GM12874 (cell line): ENCODE data around the gene JOSD2.

Source experiments
- TF ChIP-seq, protein P1 (sequence below): IDR thresholded peaks from 2 replicates; pipeline ENCODE4 v1.5.1; 2011; ENCODE audit warnings: low read depth, mild to moderate bottlenecking, control low read depth, low read length, moderate library complexity; ENCODE audit not compliant: insufficient read depth

The JOSD2 gene

DNA sequence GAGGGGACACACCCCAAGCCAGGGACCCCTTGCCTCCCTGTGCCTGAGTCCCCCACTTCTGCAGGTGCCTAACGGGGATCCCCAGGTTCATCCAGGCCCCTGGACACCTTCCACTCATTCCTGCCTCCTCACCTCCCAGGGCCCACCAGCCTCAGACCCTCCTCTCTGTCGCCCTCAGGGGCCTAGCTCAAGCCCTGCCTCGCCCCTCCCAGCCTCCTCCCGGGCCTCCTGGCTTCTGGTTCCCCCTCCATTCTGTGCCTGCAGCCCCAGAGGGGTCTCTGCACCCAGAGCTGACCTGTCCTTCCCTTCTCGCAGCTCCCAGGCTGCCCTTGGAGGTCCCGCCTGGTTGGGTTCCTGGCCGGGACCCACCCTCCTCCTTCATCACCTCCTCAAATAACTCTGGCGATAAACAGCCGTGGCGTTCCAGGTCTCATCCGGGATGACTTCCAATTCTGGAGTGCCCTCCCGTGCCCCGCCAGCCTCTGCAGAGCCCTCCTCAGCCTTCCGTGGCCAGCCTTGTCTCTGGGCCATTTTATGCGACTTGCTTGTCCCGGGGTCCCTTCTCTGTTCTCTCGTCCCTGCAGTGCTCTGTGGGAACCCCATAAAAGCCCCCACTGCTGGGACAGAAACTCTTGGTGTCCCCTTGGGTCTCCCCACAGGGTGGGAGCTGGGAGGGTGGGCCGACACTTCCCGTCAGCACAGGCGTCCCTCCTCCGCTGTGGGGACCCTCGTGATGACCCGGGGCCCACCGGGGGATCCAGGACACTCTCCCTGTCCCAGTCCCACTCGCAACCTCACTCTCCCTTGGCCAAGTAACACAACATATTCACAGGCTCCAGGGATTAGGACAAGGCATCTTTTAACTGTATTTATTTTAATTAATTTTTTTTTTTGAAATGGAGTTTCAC, 9.2 kb downstream of the JOSD2 start:
- TF ChIP-seq, protein P1, sequence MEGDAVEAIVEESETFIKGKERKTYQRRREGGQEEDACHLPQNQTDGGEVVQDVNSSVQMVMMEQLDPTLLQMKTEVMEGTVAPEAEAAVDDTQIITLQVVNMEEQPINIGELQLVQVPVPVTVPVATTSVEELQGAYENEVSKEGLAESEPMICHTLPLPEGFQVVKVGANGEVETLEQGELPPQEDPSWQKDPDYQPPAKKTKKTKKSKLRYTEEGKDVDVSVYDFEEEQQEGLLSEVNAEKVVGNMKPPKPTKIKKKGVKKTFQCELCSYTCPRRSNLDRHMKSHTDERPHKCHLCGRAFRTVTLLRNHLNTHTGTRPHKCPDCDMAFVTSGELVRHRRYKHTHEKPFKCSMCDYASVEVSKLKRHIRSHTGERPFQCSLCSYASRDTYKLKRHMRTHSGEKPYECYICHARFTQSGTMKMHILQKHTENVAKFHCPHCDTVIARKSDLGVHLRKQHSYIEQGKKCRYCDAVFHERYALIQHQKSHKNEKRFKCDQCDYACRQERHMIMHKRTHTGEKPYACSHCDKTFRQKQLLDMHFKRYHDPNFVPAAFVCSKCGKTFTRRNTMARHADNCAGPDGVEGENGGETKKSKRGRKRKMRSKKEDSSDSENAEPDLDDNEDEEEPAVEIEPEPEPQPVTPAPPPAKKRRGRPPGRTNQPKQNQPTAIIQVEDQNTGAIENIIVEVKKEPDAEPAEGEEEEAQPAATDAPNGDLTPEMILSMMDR = no peak

DNA sequence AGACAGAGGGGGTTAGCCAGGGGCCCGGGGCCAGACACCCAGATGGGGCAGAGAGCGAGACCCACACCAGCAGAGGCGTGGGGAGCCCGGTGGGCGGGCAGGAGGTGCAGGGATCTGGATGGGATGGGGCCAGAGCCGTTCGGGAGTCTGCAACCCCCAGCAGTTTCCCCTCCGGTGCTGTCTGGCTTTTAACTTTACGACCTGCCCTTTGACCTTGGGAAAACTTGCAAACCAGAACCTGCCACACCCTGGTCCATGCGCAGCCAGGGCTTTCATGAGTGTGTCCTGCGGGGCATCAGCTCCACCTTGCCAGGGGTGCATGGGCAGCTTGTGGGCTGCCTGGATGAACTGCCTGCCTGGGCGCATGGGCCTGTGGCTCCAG, 9.8 kb downstream of the JOSD2 start:
- TF ChIP-seq, protein P1 = no peak

DNA sequence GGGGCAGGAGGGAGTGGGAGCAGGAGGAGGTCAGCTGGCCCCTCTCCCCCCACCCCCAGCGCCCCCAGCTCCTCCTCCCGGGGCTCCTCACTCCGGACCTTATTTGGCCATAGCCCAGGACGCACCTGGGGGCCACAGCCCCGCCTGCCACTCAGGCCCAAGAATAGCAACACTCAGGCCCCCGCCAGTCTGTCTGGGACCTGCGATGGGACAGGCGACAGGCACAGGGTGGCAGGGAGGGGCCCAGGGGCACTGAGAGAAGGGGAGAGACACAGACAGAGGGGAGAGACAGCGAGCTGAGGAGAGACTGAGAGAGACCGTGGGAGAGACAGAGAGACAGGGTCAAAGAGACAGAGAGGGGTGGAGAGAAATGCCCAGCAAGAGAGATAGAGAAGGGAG, 10.2 kb downstream of the JOSD2 start:
- TF ChIP-seq, protein P1 = no peak

DNA sequence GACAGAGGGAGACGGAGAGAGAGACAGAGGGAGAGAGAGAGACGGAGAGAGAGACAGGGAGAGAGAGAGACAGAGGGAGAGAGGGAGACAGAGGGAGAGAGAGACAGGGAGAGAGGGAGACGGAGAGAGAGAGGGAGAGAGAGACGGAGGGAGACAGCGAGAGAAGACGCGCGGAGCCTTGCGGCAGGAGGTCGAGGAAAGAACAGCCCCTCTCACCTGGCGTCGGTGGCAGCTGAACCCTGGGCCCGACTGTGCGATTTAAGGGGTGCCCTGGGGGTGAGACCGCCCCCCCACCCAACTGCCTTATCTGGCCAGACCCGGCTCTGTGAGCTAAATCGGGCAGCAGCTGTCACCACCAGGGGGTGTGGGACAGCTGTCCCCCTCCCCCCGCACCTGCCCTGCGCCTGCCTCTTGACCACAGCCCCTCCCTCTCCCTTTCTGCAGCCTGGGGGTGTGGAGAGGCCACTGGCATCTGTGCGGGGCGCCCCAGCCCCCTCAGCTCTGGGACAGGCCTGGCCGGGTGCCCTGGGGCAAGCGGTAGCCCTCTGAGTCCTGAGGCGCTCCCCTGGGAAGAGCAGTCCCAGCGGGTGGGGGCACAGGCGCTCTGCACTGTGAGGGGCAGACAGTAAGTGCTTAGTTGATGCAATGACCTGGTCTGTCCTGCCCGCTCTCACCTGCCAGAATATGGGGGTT, 10.8 kb downstream of the JOSD2 start:
- TF ChIP-seq, protein P1 = peak; percentile 30; the same call in 1 of the 2 replicates

DNA sequence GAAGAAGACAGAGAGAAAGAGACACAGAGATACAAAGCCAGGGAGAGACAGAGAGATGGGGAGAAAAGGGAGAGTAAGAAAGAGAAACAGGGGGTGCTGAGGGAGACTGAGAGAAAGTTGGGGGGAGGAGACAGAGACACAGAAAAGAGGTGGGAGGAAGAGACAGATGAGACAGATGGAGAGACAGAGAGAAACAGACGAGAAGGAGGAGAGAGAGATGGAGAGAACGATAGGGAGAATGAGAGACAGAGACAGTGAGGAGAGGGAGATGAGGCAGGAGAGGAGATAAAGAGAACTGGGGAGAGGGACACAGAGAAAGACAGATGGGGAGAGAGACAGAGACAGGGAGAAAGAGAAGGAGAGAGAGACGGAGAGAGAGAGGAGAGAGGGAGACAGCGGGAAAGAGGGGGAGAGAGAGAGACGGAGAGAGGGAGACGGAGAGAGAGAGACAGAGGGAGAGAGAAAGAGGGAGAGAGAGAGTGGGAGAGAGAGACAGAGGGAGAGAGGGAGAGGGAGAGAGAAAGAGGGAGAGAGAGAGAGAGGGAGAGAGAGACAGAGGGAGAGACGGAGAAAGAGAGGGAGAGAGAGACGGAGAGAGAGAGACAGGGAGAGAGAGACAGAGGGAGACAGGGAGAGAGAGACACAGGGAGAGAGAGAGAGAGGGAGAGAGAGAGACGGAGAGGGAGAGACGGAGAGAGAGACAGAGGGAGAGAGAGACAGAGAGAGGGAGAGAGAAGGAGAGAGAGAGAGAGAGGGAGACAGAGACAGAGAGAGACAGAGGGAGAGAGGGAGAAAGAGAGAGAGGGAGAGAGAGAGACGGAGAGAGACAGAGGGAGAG, 12.6 kb downstream of the JOSD2 start:
- TF ChIP-seq, protein P1 = no peak

DNA sequence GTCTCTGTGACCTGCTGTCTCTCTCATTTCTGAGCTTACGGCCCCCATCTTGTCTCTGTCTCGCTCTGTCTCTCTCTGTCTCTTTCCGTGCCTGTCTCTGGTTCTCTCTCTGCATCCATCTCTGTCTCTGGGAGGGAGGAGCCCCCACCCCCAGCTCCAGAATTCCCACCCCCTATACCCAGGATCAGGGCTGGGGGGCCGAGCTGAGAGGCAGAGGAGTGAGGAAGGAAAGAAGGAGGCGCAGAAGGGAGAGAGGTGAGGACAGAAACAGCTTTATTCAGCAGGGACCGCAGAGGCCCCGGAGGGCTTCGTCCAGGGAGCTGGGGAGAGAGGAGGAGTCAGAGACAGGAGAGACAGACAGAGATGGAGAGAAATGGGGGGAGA, 14.0 kb downstream of the JOSD2 start:
- TF ChIP-seq, protein P1 = no peak
